Suppressor macrophage treated with lipopolysaccharide for 1 hour (primary cell): Measurements from ENCODE around the gene MYO7B.

Experiments used
- DNase-seq, 3 donors: peaks; one replicate each; pipeline ENCODE4 v3.0.0-alpha.2; 2020 to 2022

MYO7B gene

GRCh38 chr2:127665267-127665893 is 129.9 kb downstream of the MYO7B start:
- DNase-seq: no peak

DNA sequence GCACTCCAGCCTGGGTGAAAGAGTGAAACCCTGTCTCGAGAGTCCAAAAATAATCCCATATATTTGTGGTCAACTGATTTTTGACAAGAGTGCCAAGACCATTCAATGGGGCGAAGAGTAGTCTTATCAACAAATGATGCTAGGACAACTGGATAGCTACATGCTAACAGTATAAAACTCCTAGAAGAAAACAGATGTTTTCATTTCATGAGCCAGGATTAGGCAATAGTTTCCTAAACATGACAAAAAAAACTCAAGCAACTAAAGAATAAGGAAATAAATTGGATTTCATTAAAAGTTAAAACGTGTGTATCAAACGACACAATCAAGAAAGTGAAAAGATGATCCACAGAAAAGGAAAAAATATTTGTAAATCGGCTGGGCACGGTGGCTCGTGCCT is 133.6 kb downstream of the MYO7B start:
- no peak for DNase-seq

GRCh38 chr2:127670055-127670956 is 134.8 kb downstream of the MYO7B start:
- DNase-seq: no peak

DNA sequence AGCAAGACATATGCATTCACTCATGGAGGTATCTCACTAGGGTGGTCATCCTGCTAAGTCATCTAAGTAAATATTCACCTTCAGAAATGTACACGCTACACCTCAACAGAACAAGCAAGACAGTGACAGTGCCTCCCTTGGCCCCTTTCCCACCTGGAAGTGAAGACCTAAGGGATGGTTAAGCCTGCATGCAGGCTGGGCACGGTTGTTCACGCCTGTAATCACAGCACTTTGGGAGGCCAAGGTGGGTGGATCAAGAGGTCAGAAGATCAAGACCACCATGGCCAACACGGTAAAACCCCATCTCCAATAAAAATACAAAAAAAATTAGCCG is 135.4 kb downstream of the MYO7B start:
- DNase-seq: no peak

DNA sequence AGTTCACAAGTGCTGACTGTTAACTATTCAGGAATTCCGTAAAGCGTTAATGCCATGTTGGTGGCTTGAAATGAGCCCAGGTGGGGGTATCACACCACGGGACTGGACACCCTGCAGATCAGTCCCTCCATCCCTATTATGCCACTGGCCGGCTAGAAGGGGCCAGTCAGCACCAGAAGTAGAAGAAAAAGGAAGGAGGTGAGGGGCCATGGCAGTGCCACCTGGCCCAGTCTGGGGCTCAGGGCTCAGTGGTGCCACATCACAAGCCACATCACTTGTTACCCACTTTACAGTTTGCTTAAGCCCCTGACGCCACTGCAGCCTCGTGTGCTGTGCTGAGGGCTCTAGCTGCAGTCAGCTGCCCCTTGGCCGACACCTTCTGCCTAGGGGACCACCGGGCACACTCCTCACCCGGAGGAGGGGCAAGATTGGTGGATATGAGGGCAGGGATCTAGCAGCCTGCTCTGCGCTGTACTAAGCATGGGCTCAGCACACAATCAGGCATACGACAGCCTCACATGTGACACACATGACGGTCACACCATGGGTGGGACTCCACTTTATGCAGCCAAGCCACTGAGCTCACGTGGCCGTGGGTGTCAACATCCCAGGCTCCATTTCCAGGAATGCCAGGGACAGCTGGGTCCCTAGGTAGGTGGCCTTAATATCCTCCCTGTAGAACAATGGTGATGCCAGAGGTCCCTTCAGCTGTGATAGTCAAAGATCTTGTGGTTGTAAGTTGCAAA is 136.2 kb downstream of the MYO7B start:
- peak in 1 of 3 donors; percentile 35 for DNase-seq

GRCh38 chr2:127672341-127673224 is 137.1 kb downstream of the MYO7B start:
- peak in 1 of 3 donors; percentile 63 for DNase-seq

GRCh38 chr2:127673291-127674069 is 138.0 kb downstream of the MYO7B start:
- peak in 1 of 3 donors; percentile 43 for DNase-seq

GRCh38 chr2:127674241-127675209 is 139.0 kb downstream of the MYO7B start:
- DNase-seq: peak; percentile 49 to 77 (median 66)

GRCh38 chr2:127675331-127676261 is 140.1 kb downstream of the MYO7B start, which contains the start of gene LIMS2:
TSS of gene LIMS2 (minus strand) at chr2:127675530. CDS start at chr2:127675024, 506 bp downstream.
- DNase-seq: peak; percentile 82 to 93 (median 90)

- no peak for DNase-seq
These were observed 141.4 kb downstream of the MYO7B start for GRCh38 chr2:127676906-127677305.

DNA sequence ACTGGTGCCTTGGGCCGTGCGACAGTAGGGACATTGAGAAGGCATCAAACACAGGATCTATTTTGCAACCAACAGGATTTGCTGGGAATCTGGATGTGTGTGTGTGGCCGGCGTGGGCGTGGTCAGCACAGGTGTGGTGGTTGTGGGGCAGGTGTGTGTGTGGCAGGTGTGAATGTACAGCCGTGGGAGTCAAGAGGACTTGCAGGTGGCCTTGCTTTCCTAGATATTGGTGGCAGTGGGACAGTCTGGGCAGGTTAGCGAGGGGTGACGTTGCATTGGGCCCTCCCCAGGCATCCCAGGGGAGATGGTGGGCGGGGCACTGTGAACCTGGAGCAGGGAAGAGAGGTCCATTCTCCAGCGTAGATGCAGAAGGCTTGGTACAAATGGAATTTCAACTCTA is 143.0 kb downstream of the MYO7B start:
- no peak for DNase-seq

DNA sequence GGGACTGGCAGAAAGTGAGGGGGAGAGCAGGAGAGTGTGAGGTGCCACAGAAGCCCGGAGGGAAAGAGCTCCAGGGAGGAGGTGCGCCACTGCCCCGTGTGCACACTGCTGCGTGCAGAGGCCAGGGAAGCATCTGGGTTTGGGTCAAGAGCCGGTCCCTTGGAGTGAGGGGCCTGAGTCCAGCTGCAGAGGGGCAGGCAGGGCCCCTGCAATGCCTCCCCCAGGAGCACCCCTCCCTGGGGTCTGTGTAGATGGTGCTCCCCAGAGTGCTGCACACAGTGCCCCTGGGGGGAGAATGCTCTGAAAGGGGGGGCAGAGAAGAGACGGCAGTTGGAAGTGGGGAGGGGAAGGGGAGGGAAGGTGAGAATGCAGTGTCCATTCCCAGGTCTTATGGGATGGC is 143.5 kb downstream of the MYO7B start:
- no peak for DNase-seq

GRCh38 chr2:127679680-127680361 is 144.3 kb downstream of the MYO7B start:
- DNase-seq: no peak

GRCh38 chr2:127680706-127681287 is 145.3 kb downstream of the MYO7B start:
- DNase-seq: no peak

DNA sequence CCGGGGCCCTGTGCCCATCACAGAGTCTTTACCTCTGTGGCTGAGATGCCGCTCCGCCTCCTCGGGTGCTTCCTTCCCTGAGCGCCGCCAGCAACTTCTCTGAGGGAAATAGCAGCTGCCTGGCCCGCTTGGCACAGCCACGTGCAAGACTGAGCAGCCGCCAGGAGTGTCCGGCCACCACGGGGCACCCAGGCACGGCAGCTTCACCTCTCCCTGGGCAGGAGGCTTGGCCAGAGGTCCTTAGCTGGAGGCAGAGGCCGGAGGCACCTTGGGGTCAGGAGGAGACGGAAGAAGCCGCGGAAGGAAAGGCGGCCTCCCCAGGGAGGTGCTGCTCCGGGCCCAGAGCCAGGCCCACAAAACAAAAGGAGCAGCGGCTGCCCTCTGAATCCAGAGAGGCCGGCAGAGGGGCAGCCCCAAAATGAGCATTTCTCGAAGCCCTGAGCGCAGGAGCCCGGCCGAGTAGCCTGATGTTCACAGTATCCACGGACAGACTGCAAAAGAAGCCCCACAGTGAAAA is 145.9 kb downstream of the MYO7B start:
- peak in 1 of 3 donors; percentile 21 for DNase-seq

- DNase-seq: no peak
These were observed 146.7 kb downstream of the MYO7B start for GRCh38 chr2:127681976-127682857.

DNA sequence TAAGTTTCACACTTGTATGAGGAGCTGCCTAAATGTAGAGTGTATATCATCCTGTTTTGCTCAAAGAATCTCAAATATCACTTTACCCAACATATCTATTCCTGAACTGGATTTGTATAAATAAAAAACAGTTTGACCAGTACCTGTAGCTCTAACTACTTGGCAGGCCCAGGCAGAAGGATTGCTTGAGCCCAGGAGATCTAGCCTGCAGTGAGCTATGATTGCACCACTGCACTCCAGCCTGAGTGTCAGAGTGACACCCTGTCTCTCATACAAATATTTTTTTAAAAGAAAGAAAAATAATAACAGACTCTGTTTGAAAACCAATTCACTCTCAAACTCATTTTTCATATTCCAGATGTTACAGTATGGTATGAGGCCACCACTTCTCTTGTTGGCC is 147.6 kb downstream of the MYO7B start:
- DNase-seq: no peak
